EL (cell line): ENCODE data around the gene GSG1.

ENCODE experiments used
- DNase-seq: peaks from one replicate; pipeline ENCODE4 v3.0.0-alpha.2; 2016

Gene GSG1

GRCh38 chr12:13117029-13117428, 13.6 kb upstream of the GSG1 start:
- no peak for DNase-seq

DNA sequence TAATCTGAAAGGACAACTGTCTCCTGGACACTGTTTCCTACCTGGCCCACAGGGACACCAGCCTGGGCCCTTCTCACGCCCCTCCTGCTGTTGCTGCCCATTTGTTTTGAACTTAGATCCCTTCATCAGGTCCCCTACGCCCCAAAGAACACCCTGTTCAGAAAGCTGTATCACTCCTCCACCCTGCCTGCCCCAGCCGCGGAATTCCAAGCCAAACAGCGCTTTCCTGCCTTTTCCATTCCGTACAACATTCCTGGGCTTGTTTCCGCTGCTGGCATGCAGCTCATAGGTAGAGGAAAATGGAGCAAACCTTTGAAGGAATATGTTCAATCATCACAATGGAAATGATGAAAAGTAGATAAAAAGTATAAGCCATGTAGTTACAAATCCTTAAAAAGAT, 12.8 kb upstream of the GSG1 start:
- no peak for DNase-seq

GRCh38 chr12:13114251-13115052, 11.0 kb upstream of the GSG1 start:
- no peak for DNase-seq

DNA sequence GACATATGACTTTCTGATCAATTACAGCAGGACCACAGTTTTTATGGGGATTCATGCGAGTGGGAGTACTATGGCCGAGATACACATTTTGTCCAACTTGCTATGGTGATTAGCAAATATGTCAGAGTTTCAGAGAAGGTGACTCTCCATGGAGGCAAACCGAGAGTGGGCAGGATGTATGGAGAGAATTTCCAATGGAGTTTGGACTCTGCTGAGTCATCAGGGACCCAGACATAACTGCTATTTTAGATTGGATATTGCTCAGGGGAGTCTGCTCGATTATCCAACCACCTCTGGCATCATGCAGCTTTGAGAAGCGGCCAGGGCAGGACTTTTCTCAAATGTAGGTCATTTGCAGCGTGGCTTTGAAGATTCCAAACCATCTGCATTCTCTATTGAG, 9.5 kb upstream of the GSG1 start:
- no peak for DNase-seq

DNA sequence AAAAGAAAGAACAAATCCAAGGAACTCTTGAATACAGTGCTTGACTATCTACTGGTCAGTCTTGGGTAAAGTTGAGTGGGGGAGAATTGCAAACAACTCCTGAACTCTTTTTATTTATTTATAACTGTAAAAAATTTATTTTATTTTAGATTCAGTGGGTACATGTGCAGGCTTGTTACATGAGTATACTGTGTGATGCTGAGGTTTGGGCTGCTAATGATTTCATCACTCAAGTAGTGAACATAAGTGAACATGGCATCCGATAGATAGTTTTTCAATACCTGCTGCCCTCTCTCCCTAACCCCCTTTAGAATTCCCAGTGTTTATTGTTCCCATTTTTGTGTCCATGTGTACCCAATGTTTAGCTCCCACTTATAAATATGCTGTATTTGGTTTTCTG, 3.2 kb upstream of the GSG1 start:
- DNase-seq: no peak

DNA sequence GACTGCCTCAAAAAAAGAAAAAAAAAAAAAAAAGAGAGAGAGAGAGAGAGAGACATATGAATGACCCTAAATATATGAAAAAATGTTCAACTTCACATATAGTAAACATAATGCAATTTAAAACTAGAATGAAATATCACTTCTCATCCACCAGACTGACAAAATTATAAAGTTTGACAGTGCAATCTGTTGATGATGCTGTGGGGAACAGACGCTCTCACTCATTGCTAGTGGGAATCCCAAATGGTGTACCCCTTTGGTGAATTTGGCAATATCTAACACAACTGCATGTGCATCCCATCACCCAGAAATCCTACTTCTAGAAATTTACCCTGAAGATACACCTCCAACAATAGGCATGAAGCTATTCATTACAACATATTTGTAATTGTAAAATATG, 2.3 kb upstream of the GSG1 start:
- no peak for DNase-seq

- no peak for DNase-seq
These were observed 942 bp upstream of the GSG1 start for GRCh38 chr12:13104409-13104808.

DNA sequence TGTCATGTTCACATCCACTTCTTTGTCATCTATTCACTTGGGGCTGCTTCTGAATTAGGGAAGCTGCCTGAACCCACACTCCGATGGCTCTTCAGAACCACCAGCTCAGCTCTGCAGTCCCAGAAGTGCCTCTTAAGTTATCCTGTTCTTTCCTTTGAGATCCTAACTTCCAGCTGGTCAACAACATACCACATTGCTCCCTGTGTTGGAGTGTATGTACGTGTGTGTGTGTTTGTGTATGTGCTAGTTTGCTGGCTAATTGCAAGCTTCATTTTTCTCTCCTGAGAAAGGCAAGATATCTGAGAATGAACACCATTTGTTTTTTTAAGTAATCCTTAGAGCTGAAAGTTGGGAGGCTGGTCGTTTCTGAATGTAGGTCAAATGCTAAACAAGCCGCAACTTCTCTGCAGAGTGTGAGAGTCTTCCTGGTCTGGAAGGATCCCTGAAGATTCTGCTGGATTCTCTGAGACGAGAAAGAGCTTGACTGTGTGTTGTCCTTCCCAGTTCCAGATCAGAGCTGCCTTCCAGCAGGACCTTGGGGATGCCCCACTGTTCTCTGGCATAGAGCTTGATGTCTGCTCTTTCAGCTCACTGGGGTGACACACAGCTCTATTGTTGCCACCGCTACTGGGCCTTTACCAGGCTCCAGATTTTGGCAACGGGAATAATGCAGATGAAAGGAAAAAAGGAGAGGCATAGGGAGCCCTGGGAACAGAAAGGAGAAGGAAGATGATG, 839 bp downstream of the GSG1 start:
- DNase-seq: no peak

DNA sequence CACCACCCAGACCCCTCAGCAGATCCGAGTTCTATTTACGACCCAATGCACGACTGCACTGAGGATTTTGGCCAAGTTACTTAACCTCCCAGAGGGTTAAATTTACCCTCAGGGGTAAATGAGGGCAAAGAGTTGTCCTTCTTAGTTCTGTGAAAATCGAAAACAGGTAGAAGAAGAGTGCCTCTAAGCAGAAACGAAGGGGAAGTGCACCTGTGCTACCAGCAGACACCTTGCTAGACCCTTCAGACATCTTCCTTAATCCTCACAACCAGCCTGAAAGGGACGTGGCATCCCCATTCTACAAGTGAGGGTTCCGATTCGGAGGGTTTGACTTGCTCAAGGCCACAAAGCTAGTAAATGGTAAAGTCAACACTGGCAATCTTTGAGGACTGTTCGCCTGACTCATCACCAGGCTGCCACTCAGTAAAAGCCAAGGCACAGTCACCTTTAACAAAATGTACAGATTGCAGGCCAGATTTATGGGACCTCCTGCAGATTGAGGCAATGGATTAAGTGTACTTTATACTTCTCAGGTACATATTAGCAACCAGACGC, 1.6 kb downstream of the GSG1 start:
- DNase-seq: peak; percentile 56

- DNase-seq: peak; percentile 94
These were observed 2.3 kb downstream of the GSG1 start for GRCh38 chr12:13100882-13101769.

DNA sequence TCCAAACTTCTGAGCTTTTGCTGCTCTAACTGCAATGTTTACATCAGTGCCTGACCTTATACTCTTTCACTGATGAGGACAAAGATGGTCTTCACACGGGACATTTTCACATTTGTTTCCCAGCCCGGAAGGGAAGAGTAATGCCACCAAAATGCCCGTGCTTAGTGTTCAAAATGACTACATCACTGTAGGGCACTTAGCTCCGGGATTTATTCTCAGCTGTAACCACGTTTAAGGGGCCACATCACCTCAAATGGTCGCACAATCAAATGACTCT, 2.9 kb downstream of the GSG1 start:
- no peak for DNase-seq

- no peak for DNase-seq
These were observed 3.4 kb downstream of the GSG1 start for GRCh38 chr12:13099844-13100604.

DNA sequence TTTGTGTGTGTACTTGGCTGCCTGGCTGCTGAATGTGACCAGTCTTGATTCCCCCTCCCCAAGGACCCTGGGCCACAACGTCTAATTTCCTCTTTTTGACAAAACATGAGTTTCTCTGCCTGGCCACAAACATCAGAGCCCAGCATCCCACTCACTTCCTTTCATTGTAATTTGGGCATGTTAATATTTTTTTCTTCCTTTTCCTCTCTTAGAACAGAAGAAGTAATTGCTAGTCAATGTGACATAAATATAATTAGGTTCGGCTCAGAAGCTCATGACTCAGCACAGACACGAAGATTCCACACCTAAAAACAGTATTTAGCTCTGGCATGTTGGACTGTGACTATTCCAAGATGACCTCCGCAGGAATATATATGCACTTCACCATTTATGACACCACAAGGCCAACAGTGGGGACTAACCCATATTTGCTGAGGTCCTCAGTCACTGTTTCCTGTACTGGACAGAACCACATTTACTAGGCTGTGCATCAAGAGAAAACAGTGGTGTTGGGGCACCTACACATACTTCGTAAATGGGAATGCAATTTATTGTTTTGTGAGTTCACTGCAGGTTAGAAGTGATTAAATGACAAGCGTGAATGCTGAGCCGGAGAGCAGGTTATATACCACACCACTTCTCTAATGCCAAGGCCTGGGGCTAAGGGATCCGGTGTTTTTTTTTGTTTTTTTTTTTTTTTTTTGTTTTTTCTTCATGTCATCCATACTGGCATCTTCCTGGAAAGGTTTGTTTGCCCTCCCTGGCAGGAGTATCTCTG, 4.2 kb downstream of the GSG1 start:
- no peak for DNase-seq

DNA sequence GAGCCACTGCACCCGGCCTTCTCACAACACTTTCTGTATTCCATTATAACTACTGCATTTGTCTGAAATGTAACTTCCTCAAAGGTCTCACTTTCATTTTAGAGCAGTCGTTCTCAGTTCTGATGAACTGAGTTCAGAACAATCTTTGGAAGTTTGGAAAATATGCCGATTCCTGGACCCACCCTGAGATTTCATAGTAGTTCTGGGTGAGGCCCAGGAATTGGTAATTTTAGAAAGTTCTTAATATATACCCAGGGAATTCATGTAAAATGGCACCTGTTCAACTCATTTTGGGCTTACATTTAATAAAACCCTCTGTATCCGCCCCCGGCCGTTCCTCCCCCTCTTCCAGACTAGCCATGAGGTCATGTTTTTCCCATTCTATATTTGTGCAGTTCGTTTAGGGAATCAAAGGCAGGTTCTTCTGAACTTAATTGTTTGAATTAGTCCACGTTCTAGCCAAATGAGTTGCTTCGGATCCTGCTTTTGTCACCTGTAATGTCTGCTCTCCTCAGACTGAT, 5.9 kb downstream of the GSG1 start:
- DNase-seq: peak; percentile 46

DNA sequence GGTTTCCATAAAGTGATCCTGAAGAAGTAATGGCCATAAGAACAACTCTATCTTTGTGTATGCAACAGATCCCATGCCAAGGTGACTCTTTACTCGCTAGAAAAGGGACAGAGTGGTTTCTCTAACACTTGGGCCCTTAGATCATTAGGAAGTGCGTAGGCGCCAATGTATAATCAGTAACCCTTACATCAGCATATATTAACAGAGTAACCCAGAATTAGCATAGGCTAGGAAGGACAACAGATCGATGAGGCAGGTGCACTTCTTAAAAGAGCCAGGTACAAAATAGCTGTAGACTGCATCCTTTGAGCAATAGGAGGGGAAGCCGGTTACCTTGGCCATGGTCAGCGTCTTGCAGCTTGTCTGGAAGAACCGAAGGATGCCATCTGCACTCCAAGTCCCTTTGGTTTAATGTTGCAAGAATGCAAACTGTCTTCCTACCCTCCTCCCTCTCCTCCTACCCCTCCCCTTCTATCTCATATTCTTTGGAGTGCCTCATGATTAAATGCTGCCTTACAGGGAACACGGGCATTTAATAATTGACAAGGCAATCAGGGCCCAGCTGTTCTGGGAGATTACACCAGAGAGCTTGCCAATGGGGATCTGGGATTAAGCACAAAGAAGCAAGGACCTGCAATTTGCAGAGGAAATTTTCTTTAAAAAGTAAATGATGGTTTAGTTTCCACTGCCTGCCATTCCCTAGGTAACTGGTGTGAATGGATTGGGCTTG, 8.0 kb downstream of the GSG1 start:
- no peak for DNase-seq

- peak; percentile 83 for DNase-seq
These were observed 9.1 kb downstream of the GSG1 start for GRCh38 chr12:13094367-13094766.

- peak; percentile 24 for DNase-seq
These were observed 9.6 kb downstream of the GSG1 start for GRCh38 chr12:13093848-13094220.

GRCh38 chr12:13093191-13093847, 10.1 kb downstream of the GSG1 start:
- peak; percentile 70 for DNase-seq

- no peak for DNase-seq
These were observed 11.6 kb downstream of the GSG1 start for GRCh38 chr12:13091832-13092231.

- no peak for DNase-seq
These were observed 13.4 kb downstream of the GSG1 start for GRCh38 chr12:13090054-13090453.
